Neural cell (in vitro differentiated cells): ENCODE results near the gene PEG3.

Source experiments
- CTCF ChIP-seq: fragments of 450-650 bp; IDR thresholded peaks from 2 replicates; pipeline ENCODE4 v1.5.1; 2014; ENCODE audit warnings: antibody characterized with exemption, mild to moderate bottlenecking, moderate library complexity; ENCODE audit not compliant: poor library complexity, severe bottlenecking
- POLR2AphosphoS5 ChIP-seq: IDR thresholded peaks from 2 replicates; pipeline ENCODE4 v1.6.1; 2012

- no peak for TF ChIP-seq CTCF
- TF ChIP-seq POLR2AphosphoS5 = no peak
Observed at GRCh38 chr19:56842412-56842811, 1.9 kb upstream of the PEG3 start.
